Measurements from ENCODE around the gene NUDCD3.

NUDCD3 gene

DNA sequence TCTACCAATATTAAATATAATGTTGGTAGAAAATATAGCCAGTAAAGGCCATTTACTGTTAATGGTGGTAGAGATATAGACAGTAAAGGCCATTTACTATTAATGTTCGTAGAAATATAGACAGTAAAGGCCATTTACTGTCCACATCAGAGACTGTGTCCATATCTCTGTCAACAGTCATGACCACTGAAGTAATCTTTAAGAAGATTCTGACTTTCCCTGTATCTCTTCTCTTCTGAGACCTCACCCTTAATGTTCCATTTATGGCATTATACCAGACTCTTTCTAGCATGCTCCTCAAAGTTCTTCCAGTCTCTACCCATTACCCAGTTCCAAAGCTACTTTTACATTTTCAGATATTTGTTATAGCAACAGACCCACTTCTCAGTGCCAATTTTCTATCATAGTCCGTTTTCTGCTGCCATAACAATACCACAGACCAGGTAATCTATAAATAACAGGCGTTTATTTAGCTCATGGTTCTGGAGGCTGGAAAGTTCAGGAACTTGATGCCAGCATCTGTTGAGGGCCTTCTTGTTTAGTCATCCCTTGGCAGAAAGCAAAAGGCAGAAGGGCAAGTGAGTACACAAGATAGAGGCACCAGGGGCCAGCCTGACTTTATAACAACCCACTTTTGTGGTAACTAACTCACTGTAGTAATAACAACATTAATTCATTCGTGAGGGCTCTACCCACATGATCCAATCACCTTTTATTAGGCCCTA, 7.9 kb upstream of the NUDCD3 start:
- TF ChIP-seq ZFX (IDR thresholded peaks at IDR 0.05; ENCODE audit: borderline replicate concordance) = no peak
- TF ChIP-seq, protein P1, sequence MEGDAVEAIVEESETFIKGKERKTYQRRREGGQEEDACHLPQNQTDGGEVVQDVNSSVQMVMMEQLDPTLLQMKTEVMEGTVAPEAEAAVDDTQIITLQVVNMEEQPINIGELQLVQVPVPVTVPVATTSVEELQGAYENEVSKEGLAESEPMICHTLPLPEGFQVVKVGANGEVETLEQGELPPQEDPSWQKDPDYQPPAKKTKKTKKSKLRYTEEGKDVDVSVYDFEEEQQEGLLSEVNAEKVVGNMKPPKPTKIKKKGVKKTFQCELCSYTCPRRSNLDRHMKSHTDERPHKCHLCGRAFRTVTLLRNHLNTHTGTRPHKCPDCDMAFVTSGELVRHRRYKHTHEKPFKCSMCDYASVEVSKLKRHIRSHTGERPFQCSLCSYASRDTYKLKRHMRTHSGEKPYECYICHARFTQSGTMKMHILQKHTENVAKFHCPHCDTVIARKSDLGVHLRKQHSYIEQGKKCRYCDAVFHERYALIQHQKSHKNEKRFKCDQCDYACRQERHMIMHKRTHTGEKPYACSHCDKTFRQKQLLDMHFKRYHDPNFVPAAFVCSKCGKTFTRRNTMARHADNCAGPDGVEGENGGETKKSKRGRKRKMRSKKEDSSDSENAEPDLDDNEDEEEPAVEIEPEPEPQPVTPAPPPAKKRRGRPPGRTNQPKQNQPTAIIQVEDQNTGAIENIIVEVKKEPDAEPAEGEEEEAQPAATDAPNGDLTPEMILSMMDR (IDR thresholded peaks at IDR 0.05) = no peak
- no peak overlapping the region for H3K27ac ChIP-seq

DNA sequence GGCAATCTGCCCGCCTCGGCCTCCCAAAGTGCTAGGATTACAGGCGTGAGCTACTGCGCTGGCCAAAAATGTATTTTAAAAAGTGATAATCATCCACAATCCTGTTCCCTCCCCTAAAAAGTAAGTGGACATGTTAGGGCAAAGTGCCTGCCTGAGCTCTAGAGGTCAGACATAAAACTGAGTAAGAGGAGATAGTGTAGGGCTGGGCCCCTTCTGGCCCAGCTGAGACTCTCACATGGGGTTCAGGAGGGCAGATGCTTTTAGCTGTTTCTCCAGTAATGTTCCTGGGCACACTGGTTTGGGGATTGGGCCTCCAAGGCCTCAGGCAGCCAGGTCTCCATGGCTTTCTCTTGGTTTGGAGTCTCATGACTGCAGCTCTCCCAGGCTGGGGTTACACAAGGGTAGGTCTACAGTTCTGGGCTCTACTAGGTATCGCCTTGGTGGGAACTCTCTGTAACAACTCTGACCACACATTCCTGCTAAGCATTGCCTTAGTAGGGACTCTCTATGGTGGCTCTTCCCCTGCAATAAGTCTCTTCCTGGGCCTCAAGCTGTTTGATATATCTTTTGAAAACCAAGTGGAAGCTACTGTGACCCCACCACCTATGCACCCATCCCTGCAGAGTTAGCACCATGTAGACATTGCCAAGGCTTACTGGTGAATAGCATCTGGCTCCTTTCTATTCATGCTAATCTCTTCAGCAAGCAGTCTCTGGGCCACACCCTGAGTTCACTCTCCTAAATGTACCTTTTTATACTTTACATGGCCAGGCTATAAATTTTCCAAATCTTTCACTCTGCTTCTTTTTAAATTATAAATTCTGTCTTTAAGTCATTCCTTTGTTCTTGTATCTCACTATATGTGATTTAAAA, 6.9 kb upstream of the NUDCD3 start:
- TF ChIP-seq ZFX (IDR thresholded peaks at IDR 0.05; ENCODE audit: borderline replicate concordance) = no peak
- H3K27ac ChIP-seq = no peak overlapping the region

DNA sequence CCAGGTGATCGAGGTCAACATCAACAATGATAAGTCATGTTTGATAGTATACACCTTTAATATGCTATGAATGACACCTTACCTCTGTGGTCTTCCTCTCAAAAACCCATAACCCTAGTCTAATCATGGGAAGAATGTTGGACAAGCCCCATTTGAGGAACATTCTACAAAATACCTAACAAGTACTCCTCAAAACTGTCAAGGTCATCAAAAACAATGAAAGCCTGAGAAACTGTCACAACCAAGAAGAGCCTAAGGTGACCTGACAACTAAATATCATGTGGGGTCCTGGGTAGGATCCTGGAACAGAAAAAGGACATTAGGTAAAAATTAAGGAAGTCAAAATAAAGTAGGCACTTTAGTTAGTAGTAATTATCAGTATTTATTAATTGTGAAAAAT, 5.9 kb upstream of the NUDCD3 start:
- TF ChIP-seq, protein P1 (IDR thresholded peaks at IDR 0.05) = no peak
- no peak for TF ChIP-seq ZFX (IDR thresholded peaks at IDR 0.05; ENCODE audit: borderline replicate concordance)
- H3K27ac ChIP-seq = no peak overlapping the region

DNA sequence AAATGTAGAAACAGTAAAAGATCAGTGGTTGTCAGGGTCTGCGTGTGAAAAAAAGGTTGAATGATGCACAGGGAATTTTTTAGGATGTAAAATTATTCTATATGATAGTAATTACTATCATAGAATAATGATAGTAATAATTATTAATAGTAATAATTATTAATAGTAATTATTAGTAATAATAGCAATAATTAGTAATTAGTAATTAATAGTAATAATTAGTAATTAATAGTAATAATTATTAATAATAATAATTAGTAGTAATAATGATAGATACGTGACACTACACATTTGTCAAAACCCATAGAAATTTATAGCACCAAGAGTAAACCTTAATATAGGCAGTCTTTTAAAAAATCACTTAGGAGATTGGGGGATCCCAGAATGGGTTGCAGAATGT, 4.5 kb upstream of the NUDCD3 start:
- H3K27ac ChIP-seq = no peak overlapping the region
- TF ChIP-seq, protein P1 (IDR thresholded peaks at IDR 0.05) = no peak
- no peak for TF ChIP-seq ZFX (IDR thresholded peaks at IDR 0.05; ENCODE audit: borderline replicate concordance)

DNA sequence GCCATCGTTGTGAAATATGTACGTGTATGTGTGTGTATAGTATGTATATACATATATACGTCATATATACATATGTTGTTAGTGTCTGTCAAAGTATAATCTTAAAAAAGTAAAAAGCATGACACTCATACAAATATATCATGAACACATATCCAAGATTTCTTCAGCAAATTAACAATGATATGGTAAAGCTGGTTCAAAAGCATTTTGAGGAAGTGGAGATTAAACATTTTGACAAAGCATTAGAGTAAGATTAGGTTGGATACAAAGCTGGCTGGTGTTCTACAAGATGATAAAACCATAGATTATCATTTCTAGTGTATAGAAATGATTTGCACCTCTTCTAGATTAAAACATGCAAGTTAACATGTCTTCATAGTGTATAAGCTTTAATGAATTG, 771 bp upstream of the NUDCD3 start:
- peak overlapping the region; percentile 88 for H3K27ac ChIP-seq
- no peak for TF ChIP-seq ZFX (IDR thresholded peaks at IDR 0.05; ENCODE audit: borderline replicate concordance)

DNA sequence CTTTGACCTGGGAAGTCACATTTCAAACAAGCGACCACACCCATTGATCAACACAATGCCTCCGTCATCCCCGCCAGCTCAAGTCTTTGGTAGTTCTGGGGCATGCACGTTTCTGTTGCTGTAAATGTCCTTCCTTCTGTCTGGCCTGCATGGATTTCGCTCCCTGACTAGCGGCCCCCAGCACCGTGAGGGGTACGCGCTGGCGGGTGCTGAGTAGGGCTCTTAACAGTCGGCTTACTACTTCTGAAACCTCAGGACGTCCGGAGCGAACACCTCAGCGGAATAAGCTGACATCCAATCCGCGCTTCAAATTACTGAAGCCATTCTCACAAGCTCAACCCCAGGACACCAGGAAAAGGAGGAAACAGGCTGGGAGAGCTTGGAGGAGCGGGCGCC, 505 bp downstream of the NUDCD3 start:
- peak overlapping the region; percentile 88 for H3K27ac ChIP-seq
- no peak for TF ChIP-seq ZFX (IDR thresholded peaks at IDR 0.05; ENCODE audit: borderline replicate concordance)
- TF ChIP-seq, protein P1 (IDR thresholded peaks at IDR 0.05) = no peak

DNA sequence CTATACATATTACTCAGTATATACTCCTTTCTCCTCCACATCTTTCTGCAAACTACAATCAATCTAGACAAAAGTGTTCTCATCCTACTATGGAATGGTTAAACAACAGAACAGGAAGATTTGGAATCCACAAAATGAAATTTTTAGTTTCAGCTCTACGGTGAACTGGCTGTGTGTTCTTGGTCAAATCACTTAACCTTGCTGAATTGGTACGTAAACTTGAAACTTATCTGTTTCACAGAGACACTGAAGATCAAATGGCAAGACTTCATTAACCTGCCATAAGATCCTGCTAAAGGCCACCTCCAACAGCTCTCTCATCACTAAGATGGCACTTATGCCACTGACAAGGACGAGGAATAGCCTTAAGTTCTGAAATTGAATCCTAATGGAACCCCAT, 1.5 kb downstream of the NUDCD3 start:
- TF ChIP-seq, protein P1 (IDR thresholded peaks at IDR 0.05) = no peak
- no peak for TF ChIP-seq ZFX (IDR thresholded peaks at IDR 0.05; ENCODE audit: borderline replicate concordance)
- no peak overlapping the region for H3K27ac ChIP-seq

DNA sequence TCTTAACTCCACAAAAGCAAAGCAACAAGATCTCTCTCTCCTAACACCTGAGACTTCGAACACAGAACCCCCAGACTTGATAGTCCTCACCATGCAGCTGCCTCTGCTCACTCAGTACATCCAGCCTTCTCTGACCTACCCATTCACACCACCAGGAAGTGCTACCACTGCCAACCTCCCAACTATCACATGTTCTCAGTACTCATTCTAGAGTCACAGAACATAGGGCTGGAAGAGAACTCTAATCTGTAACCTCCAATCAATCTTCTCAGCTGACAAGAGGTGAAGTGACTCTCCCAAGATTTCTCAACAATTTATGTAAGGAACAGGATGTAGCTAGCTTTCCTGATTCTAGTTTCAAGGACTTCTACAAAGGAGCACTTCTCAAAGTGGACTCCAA, 3.8 kb downstream of the NUDCD3 start:
- H3K27ac ChIP-seq = no peak overlapping the region
- TF ChIP-seq, protein P1 (IDR thresholded peaks at IDR 0.05) = no peak
- TF ChIP-seq ZFX (IDR thresholded peaks at IDR 0.05; ENCODE audit: borderline replicate concordance) = no peak
